Upper lobe of left lung (tissue), 4 donors: ENCODE measurements around the gene SPOP.

Experiments used
- CTCF ChIP-seq, 6 experiments: fragments of 450-650 bp in 4 of 6; fragments of 200-600 bp in 2 of 6; sonication (generic) in 2 of 6; IDR thresholded peaks; one replicate each; pipeline ENCODE4 v1.5.1; 2016 to 2019; ENCODE audit warnings: antibody characterized with exemption in 6 of 6
- POLR2A ChIP-seq, 4 donors: fragments of 450-650 bp; IDR thresholded peaks; one replicate each; pipeline ENCODE4 v1.5.1; 2016 to 2017; ENCODE audit warnings: antibody characterized with exemption in 4 of 4, mild to moderate bottlenecking in 2 of 4

GRCh38 chr17:49631496-49631895 lies 46.4 kb downstream of the SPOP start:
- no peak for TF ChIP-seq CTCF (IDR thresholded peaks at IDR 0.05)
- no peak for TF ChIP-seq POLR2A (IDR thresholded peaks at IDR 0.05)
